Neuronal stem cell (in vitro differentiated cells): ENCODE measurements around the gene CETP.

Experiments
- DNase-seq: peaks from one replicate; pipeline ENCODE4 v3.0.0-alpha.2; 2013; ENCODE audit warnings: low spot score
- H2AFZ ChIP-seq: one replicate; pipeline ENCODE4 v1.6.1; 2013; ENCODE audit warnings: mild to moderate bottlenecking, low read length, inconsistent platforms
- H2AK5ac ChIP-seq: 2 replicates; pipeline ENCODE4 v1.6.1; 2013; ENCODE audit warnings: low read depth, mild to moderate bottlenecking, inconsistent platforms, low read length, moderate library complexity, mixed read lengths
- H2BK120ac ChIP-seq: 2 replicates; pipeline ENCODE4 v1.6.1; 2013; ENCODE audit warnings: low read depth, mild to moderate bottlenecking, inconsistent platforms, low read length, moderate library complexity, mixed read lengths
- H2BK12ac ChIP-seq: one replicate; pipeline ENCODE4 v1.6.1; 2013; ENCODE audit warnings: low read length, inconsistent platforms
- H2BK15ac ChIP-seq: 2 replicates; pipeline ENCODE4 v1.6.1; 2013; ENCODE audit warnings: mild to moderate bottlenecking, low read length, inconsistent platforms, mixed read lengths
- H2BK5ac ChIP-seq: one replicate; pipeline ENCODE4 v1.6.1; 2013; ENCODE audit warnings: inconsistent platforms, mild to moderate bottlenecking, low read length, moderate library complexity
- H3K14ac ChIP-seq: one replicate; pipeline ENCODE4 v1.6.1; 2013; ENCODE audit warnings: low read length, inconsistent platforms
- H3K18ac ChIP-seq: 2 replicates; pipeline ENCODE4 v1.6.1; 2013; ENCODE audit warnings: low read length, inconsistent platforms
- H3K23ac ChIP-seq: 2 replicates; pipeline ENCODE4 v1.6.1; 2013; ENCODE audit warnings: low read depth, mild to moderate bottlenecking, mixed read lengths, low read length, inconsistent platforms; ENCODE audit not compliant: poor library complexity
- H3K27ac ChIP-seq: replicated peaks from 3 replicates; pipeline ENCODE4 v1.5.1; 2013; ENCODE audit warnings: low read length, inconsistent platforms
- H3K27me3 ChIP-seq, 3 experiments: 2 replicates each; pipeline ENCODE4 v1.6.1; 2013; ENCODE audit warnings: low read length in 3 of 3, mild to moderate bottlenecking in 2 of 3, inconsistent platforms in 1 of 3, low read depth in 1 of 3, mixed read lengths in 1 of 3, moderate library complexity in 1 of 3; ENCODE audit not compliant: control insufficient read depth in 3 of 3, insufficient read depth in 3 of 3
- H3K36me3 ChIP-seq, 2 donors: replicated peaks in 1 of 2; 2 replicates each; pipeline ENCODE4 v1.6.1; 2013; ENCODE audit warnings: low read length in 2 of 2; ENCODE audit not compliant: control insufficient read depth in 2 of 2, insufficient read depth in 2 of 2
- H3K4ac ChIP-seq: 2 replicates; pipeline ENCODE4 v1.6.1; 2013; ENCODE audit warnings: inconsistent platforms, mild to moderate bottlenecking, low read length, moderate library complexity
- H3K4me1 ChIP-seq, 2 donors: 1 replicate in 1 of 2; 2 replicates in 1 of 2; pipeline ENCODE4 v1.6.1; 2013; ENCODE audit warnings: low read length in 2 of 2, low read depth in 1 of 2; ENCODE audit not compliant: control insufficient read depth in 2 of 2, insufficient read depth in 1 of 2
- H3K4me2 ChIP-seq: one replicate; pipeline ENCODE4 v1.6.1; 2013; ENCODE audit warnings: mild to moderate bottlenecking, low read length, inconsistent platforms; ENCODE audit not compliant: insufficient read depth, poor library complexity, severe bottlenecking
- H3K4me3 ChIP-seq, 2 donors: 2 replicates each; pipeline ENCODE4 v1.5.1; 2013; ENCODE audit warnings: low read length in 2 of 2, mild to moderate bottlenecking in 2 of 2, inconsistent platforms in 1 of 2, moderate library complexity in 1 of 2
- H3K79me1 ChIP-seq: one replicate; pipeline ENCODE4 v1.6.1; 2013; ENCODE audit warnings: low read depth, mild to moderate bottlenecking, inconsistent platforms, low read length, moderate library complexity
- H3K9ac ChIP-seq: one replicate; pipeline ENCODE4 v1.6.1; 2013; ENCODE audit warnings: mild to moderate bottlenecking, low read depth, low read length, inconsistent platforms; ENCODE audit not compliant: poor library complexity
- H3K9me3 ChIP-seq, 2 donors: replicated peaks in 1 of 2; 2 replicates each; pipeline versions ENCODE3 to v1.6.1; 2013; ENCODE audit warnings: low read length in 2 of 2, mild to moderate bottlenecking in 2 of 2, inconsistent platforms in 1 of 2, low read depth in 1 of 2, mixed read lengths in 1 of 2, moderate library complexity in 1 of 2; ENCODE audit not compliant: control insufficient read depth in 2 of 2, insufficient read depth in 1 of 2
- H4K8ac ChIP-seq: one replicate; pipeline ENCODE4 v1.6.1; 2013; ENCODE audit warnings: low read depth, mild to moderate bottlenecking, inconsistent platforms, low read length, moderate library complexity
- H4K91ac ChIP-seq: one replicate; pipeline ENCODE4 v1.6.1; 2013; ENCODE audit warnings: low read length, low read depth, mild to moderate bottlenecking, inconsistent platforms; ENCODE audit not compliant: poor library complexity
- WGBS, 2 donors: extraction: QIAGEN DNeasy Blood & Tissue Kit; methylation state at CpG; one replicate each; pipeline ENCODE4 v1.1.7; 2013; ENCODE audit warnings: missing lambda C conversion rate in 2 of 2, mixed read lengths in 1 of 2; ENCODE audit not compliant: insufficient read length in 2 of 2, insufficient replicate concordance in 1 of 2; ENCODE audit errors: extremely low coverage in 2 of 2; 5-methylcytosine and 5-hydroxymethylcytosine counted together

CETP gene

DNA sequence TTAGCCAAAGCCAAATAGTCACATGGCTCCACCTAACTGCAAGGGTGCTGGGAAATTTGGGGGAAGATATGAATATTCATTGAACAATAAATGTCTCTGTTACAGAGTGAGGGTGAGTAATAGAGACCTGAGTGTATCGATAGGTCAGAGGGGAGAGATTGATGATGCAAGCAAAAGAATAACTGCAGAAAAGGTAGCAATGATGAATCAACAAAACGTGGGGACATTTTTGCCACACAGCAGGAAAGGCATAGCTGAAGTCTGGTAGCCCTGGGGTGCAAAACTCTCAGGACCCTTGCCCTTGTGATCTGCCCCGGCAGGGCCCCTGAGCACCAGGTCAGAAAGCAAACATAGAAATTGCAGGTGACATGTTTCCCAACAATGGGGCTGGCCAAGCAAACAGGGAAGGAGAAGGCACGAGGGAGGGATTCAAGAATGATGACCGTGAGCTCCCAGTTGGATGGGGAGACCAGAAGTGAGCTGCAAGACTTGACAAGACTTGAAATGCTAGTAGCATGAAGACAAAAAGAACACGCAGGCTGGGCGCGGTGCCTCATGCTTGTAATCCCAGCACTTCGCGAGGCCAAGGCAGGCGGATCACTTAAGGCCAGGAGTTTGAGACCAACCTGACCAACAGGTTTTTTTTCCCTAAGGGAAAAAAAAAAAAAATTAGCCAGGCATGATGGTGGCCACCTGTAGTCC is 42.5 kb upstream of the CETP start:
- H3K4me2 ChIP-seq = no peak overlapping the region
- no peak for DNase-seq
- peaks cover 0 to 30% (median 0%) of the 10 kb centered on the region in 3 experiments for H3K27me3 ChIP-seq
- H3K14ac ChIP-seq = no peak overlapping the region
- no peaks in the 10 kb centered on the region for H3K36me3 ChIP-seq
- peaks cover 0 to 7% of the 10 kb centered on the region in 2 donors for H3K4me1 ChIP-seq
- no peak overlapping the region for H3K4ac ChIP-seq
- no peak overlapping the region for H4K8ac ChIP-seq
- no peak overlapping the region for H3K18ac ChIP-seq
- no CpG with 5 or more reads among the region's 11 CpGs for WGBS, 2 donors
- H3K4me3 ChIP-seq = no peak overlapping the region
- no peak overlapping the region for H2BK5ac ChIP-seq
- no peak overlapping the region for H2AK5ac ChIP-seq
- H2BK12ac ChIP-seq = no peak overlapping the region
- no peaks in the 10 kb centered on the region for H3K79me1 ChIP-seq
- no peak overlapping the region for H2BK15ac ChIP-seq
- no peak overlapping the region for H3K27ac ChIP-seq
- H3K23ac ChIP-seq = no peak overlapping the region
- no peaks in the 10 kb centered on the region for H3K9me3 ChIP-seq
- H2AFZ ChIP-seq = no peak overlapping the region
- H3K9ac ChIP-seq = no peak overlapping the region
- H4K91ac ChIP-seq = no peak overlapping the region
- no peak overlapping the region for H2BK120ac ChIP-seq

GRCh38 chr16:56921571-56921970 is 40.2 kb upstream of the CETP start:
- Histone ChIP-seq H2BK15ac (no peak overlapping the region), H4K91ac (no peak overlapping the region), H4K8ac (no peak overlapping the region), H3K79me1 (no peaks in the 10 kb centered on the region), H3K4ac (no peak overlapping the region), H3K23ac (no peak overlapping the region), H3K9me3 (no peaks in the 10 kb centered on the region), H3K36me3 (no peaks in the 10 kb centered on the region), H2AK5ac (no peak overlapping the region), H3K9ac (no peak overlapping the region), H3K4me1 (no peaks in the 10 kb centered on the region), H2AFZ (no peak overlapping the region), H3K14ac (no peak overlapping the region), H2BK5ac (no peak overlapping the region), H3K18ac (no peak overlapping the region), H2BK120ac (no peak overlapping the region), H3K4me3 (no peak overlapping the region), H3K27ac (no peak overlapping the region), H3K4me2 (no peak overlapping the region), H3K27me3 (peaks cover 0 to 23% (median 0%) of the 10 kb centered on the region in 3 experiments), H2BK12ac (no peak overlapping the region)
- no peak for DNase-seq
- no CpG with 5 or more reads among the region's 4 CpGs for WGBS, 2 donors

DNA sequence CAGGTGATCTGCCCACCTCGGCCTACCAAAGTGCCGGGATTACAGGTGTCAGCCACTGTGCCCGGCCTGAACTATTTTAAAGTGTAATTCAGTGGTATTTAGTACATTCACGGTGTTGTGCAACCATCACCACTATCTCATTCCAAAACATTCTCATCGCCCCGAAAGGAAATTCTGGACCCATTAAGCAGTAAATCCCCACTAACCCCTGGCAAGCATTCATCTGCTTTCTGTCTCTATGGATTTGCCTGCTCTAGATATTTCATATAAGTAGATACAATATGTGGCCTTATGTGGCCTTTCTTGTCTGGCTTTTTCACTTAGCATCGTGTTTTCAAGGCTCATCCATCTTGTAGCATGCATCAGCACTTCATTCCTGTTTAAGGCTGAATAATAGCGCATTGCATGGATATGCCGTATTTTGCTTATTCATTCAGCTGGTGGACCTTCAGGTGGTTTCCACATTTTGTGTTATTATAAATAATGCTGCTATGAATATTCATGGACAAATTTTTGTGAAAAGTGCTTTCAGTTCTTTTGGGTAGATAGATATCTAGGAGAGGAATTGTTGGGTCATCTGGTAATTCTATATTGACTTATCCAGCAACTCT is 38.2 kb upstream of the CETP start:
- no peak for DNase-seq
- Histone ChIP-seq H2BK12ac (no peak overlapping the region), H2BK120ac (no peak overlapping the region), H3K36me3 (no peaks in the 10 kb centered on the region), H3K18ac (no peak overlapping the region), H3K9me3 (no peaks in the 10 kb centered on the region), H2AFZ (no peak overlapping the region), H2AK5ac (no peak overlapping the region), H3K9ac (no peak overlapping the region), H3K4me3 (no peak overlapping the region), H3K14ac (no peak overlapping the region), H3K79me1 (no peaks in the 10 kb centered on the region), H2BK15ac (no peak overlapping the region), H3K23ac (no peak overlapping the region), H4K91ac (no peak overlapping the region), H3K27ac (no peak overlapping the region), H4K8ac (no peak overlapping the region), H3K27me3 (peaks cover 0 to 7% (median 0%) of the 10 kb centered on the region in 3 experiments), H2BK5ac (no peak overlapping the region), H3K4me1 (no peaks in the 10 kb centered on the region), H3K4ac (no peak overlapping the region), H3K4me2 (no peak overlapping the region)
- no CpG with 5 or more reads among the region's 9 CpGs for WGBS, 2 donors

DNA sequence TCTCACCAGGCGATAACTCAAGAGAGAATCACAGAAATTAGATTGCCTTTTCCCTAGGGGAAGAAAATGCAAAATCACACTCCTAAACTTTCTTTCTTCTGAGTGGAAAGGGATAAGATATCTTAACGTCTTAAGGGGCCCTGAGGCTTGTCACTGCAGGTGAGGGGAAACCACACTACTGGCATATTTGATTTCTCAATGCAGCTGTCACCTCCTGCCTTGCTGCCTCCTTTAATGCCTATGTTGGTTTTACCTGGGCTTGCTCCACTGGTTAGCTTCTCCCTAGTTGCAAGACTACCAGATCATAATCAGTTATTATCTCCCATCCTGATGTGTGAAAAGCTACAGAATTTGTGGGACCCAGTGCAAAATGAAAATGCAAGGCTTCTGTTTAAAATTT is 34.3 kb upstream of the CETP start:
- Histone ChIP-seq H2BK120ac (no peak overlapping the region), H3K4me2 (no peak overlapping the region), H3K9ac (no peak overlapping the region), H2BK5ac (no peak overlapping the region), H2BK12ac (no peak overlapping the region), H3K36me3 (no peaks in the 10 kb centered on the region), H2BK15ac (no peak overlapping the region), H3K79me1 (peaks cover 4% of the 10 kb centered on the region), H3K27me3 (no peaks in the 10 kb centered on the region), H3K4me3 (no peak overlapping the region), H3K14ac (no peak overlapping the region), H3K4ac (no peak overlapping the region), H2AFZ (no peak overlapping the region), H3K9me3 (no peaks in the 10 kb centered on the region), H4K8ac (no peak overlapping the region), H3K27ac (no peak overlapping the region), H3K23ac (no peak overlapping the region), H4K91ac (no peak overlapping the region), H3K4me1 (peaks cover 5 to 11% of the 10 kb centered on the region in 2 donors), H3K18ac (no peak overlapping the region), H2AK5ac (no peak overlapping the region)
- WGBS, 2 donors = no CpG with 5 or more reads among the region's 2 CpGs
- no peak for DNase-seq
